Mucosa of rectum (tissue), 2 donors: Measurements from ENCODE around the gene AK1.

ENCODE experiments used
- H3K27ac ChIP-seq, 2 donors: one replicate each; pipeline ENCODE4 v1.7.0; 2013; ENCODE audit warnings: inconsistent platforms in 2 of 2, low read depth in 2 of 2, low read length in 2 of 2
- H3K27me3 ChIP-seq, 2 donors: one replicate each; pipeline ENCODE4 v1.7.0; 2013; ENCODE audit warnings: low read length in 2 of 2; ENCODE audit not compliant: control insufficient read depth in 2 of 2, insufficient read depth in 2 of 2
- H3K36me3 ChIP-seq, 2 donors: one replicate each; pipeline ENCODE4 v1.7.0; 2013; ENCODE audit warnings: low read length in 2 of 2; ENCODE audit not compliant: control insufficient read depth in 2 of 2, insufficient read depth in 2 of 2
- H3K4me1 ChIP-seq, 2 donors: one replicate each; pipeline ENCODE4 v1.7.0; 2013; ENCODE audit warnings: low read length in 2 of 2, mild to moderate bottlenecking in 1 of 2; ENCODE audit not compliant: control insufficient read depth in 2 of 2, insufficient read depth in 2 of 2
- H3K4me3 ChIP-seq, 2 donors: one replicate each; pipeline ENCODE4 v1.7.0; 2013; ENCODE audit warnings: low read length in 2 of 2
- H3K9ac ChIP-seq, 2 donors: one replicate each; pipeline ENCODE4 v1.7.0; 2013; ENCODE audit warnings: low read length in 2 of 2, low read depth in 1 of 2, mild to moderate bottlenecking in 1 of 2
- H3K9me3 ChIP-seq, 2 donors: one replicate each; pipeline ENCODE4 v1.7.0; 2013; ENCODE audit warnings: low read length in 2 of 2; ENCODE audit not compliant: control insufficient read depth in 2 of 2
- donor health status: healthy.
- donor health status: Normal muscosa, but diverticular disease.

The AK1 gene

GRCh38 chr9:127898433-127899127 lies 21.1 kb upstream of the AK1 start:
- Histone ChIP-seq H3K4me3 (peak overlapping the region; percentile 67 to 77), H3K9ac (peak overlapping the region; percentile 68 to 82), H3K27me3 (no peaks in the 10 kb centered on the region), H3K9me3 (peaks cover 2 to 7% of the 10 kb centered on the region in 2 donors), H3K36me3 (peaks cover 28 to 37% of the 10 kb centered on the region in 2 donors), H3K27ac (peak overlapping the region; percentile 78 to 83), H3K4me1 (peaks cover 28 to 29% of the 10 kb centered on the region in 2 donors)

GRCh38 chr9:127897193-127897692 lies 19.8 kb upstream of the AK1 start:
- Histone ChIP-seq H3K9me3 (peaks cover 2 to 14% of the 10 kb centered on the region in 2 donors), H3K27ac (peak overlapping the region; percentile 52 to 68), H3K27me3 (no peaks in the 10 kb centered on the region), H3K36me3 (peaks cover 39 to 51% of the 10 kb centered on the region in 2 donors), H3K4me3 (peak overlapping the region in 1 of 2 donors; percentile 6), H3K9ac (no peak overlapping the region), H3K4me1 (peaks cover 22 to 24% of the 10 kb centered on the region in 2 donors)

- Histone ChIP-seq H3K9ac (no peak overlapping the region), H3K4me1 (peaks cover 21 to 22% of the 10 kb centered on the region in 2 donors), H3K4me3 (no peak overlapping the region), H3K36me3 (peaks cover 42 to 53% of the 10 kb centered on the region in 2 donors), H3K27me3 (no peaks in the 10 kb centered on the region), H3K9me3 (peaks cover 2 to 14% of the 10 kb centered on the region in 2 donors), H3K27ac (no peak overlapping the region)
These were observed 19.1 kb upstream of the AK1 start for GRCh38 chr9:127896395-127897192.

GRCh38 chr9:127895811-127896210 lies 18.3 kb upstream of the AK1 start:
- Histone ChIP-seq H3K9me3 (peaks cover 2 to 14% of the 10 kb centered on the region in 2 donors), H3K36me3 (peaks cover 46 to 57% of the 10 kb centered on the region in 2 donors), H3K27me3 (no peaks in the 10 kb centered on the region), H3K27ac (no peak overlapping the region), H3K9ac (no peak overlapping the region), H3K4me3 (no peak overlapping the region), H3K4me1 (peaks cover 20 to 22% of the 10 kb centered on the region in 2 donors)

GRCh38 chr9:127893392-127893791 lies 15.9 kb upstream of the AK1 start:
- no peak overlapping the region for H3K9ac ChIP-seq
- H3K27ac ChIP-seq = no peak overlapping the region
- H3K27me3 ChIP-seq = no peaks in the 10 kb centered on the region
- H3K4me1 ChIP-seq = peaks cover 9 to 11% of the 10 kb centered on the region in 2 donors
- H3K4me3 ChIP-seq = no peak overlapping the region
- H3K9me3 ChIP-seq = peaks cover 2 to 14% of the 10 kb centered on the region in 2 donors
- H3K36me3 ChIP-seq = peaks cover 58 to 67% of the 10 kb centered on the region in 2 donors

- H3K36me3 ChIP-seq = peaks cover 58 to 68% of the 10 kb centered on the region in 2 donors
These were observed 15.4 kb upstream of the AK1 start for GRCh38 chr9:127892831-127893230.

GRCh38 chr9:127890053-127890452 lies 12.6 kb upstream of the AK1 start:
- Histone ChIP-seq H3K36me3 (peaks cover 69% of the 10 kb centered on the region in 2 donors), H3K4me3 (no peak overlapping the region), H3K9me3 (peaks cover 2 to 11% of the 10 kb centered on the region in 2 donors), H3K4me1 (no peaks in the 10 kb centered on the region), H3K27me3 (no peaks in the 10 kb centered on the region), H3K27ac (no peak overlapping the region), H3K9ac (no peak overlapping the region)

More at GRCh38 chr9:127892831-127893230, 15.4 kb upstream of the AK1 start:
- H3K4me1 ChIP-seq = peaks cover 5 to 10% of the 10 kb centered on the region in 2 donors
- H3K9me3 ChIP-seq = peaks cover 2 to 14% of the 10 kb centered on the region in 2 donors
- no peak overlapping the region for H3K4me3 ChIP-seq
- no peak overlapping the region for H3K27ac ChIP-seq
- H3K9ac ChIP-seq = no peak overlapping the region
- H3K27me3 ChIP-seq = no peaks in the 10 kb centered on the region

GRCh38 chr9:127887792-127888191 lies 10.3 kb upstream of the AK1 start:
- H3K36me3 ChIP-seq = peaks cover 54 to 58% of the 10 kb centered on the region in 2 donors
- H3K27ac ChIP-seq = no peak overlapping the region
- no peak overlapping the region for H3K4me3 ChIP-seq
- H3K9ac ChIP-seq = no peak overlapping the region
- H3K4me1 ChIP-seq = peaks cover 0 to 2% of the 10 kb centered on the region in 2 donors
- no peaks in the 10 kb centered on the region for H3K27me3 ChIP-seq
- no peaks in the 10 kb centered on the region for H3K9me3 ChIP-seq

- Histone ChIP-seq H3K9me3 (no peaks in the 10 kb centered on the region), H3K4me3 (no peak overlapping the region), H3K36me3 (peaks cover 47 to 53% of the 10 kb centered on the region in 2 donors), H3K27ac (no peak overlapping the region), H3K9ac (no peak overlapping the region), H3K27me3 (no peaks in the 10 kb centered on the region), H3K4me1 (peaks cover 3% of the 10 kb centered on the region in 2 donors)
These were observed 9.0 kb upstream of the AK1 start for GRCh38 chr9:127886401-127886972.
